CD4-positive, alpha-beta T cell treated with Interleukin-10 for 1 hour (primary cell): ENCODE measurements around the gene DEPP1.

Experiments used
- DNase-seq: peaks from one replicate; pipeline ENCODE4 v3.0.0-alpha.2; 2020

DEPP1 gene

GRCh38 chr10:44993226-44993921, 14.8 kb upstream of the DEPP1 start:
- DNase-seq, result no peak

GRCh38 chr10:44992732-44993225, 14.2 kb upstream of the DEPP1 start:
- no peak for DNase-seq

- DNase-seq, result no peak
Measured at GRCh38 chr10:44992070-44992731, 13.6 kb upstream of the DEPP1 start.

GRCh38 chr10:44991571-44991970, 13.0 kb upstream of the DEPP1 start:
- DNase-seq, result no peak

- DNase-seq, result no peak
Measured at GRCh38 chr10:44990965-44991364, 12.4 kb upstream of the DEPP1 start.

GRCh38 chr10:44990302-44990655, 11.7 kb upstream of the DEPP1 start:
- no peak for DNase-seq

GRCh38 chr10:44989597-44990301, 11.1 kb upstream of the DEPP1 start:
- DNase-seq, result no peak

GRCh38 chr10:44988957-44989585, 10.5 kb upstream of the DEPP1 start:
- DNase-seq, result no peak

GRCh38 chr10:44986670-44987069, 8.1 kb upstream of the DEPP1 start:
- DNase-seq, result no peak

GRCh38 chr10:44986179-44986578, 7.6 kb upstream of the DEPP1 start:
- no peak for DNase-seq

GRCh38 chr10:44985175-44985681, 6.6 kb upstream of the DEPP1 start:
- no peak for DNase-seq

GRCh38 chr10:44984671-44985101, 6.1 kb upstream of the DEPP1 start:
- no peak for DNase-seq

GRCh38 chr10:44983895-44984278, 5.3 kb upstream of the DEPP1 start:
- DNase-seq, result no peak

- no peak for DNase-seq
Measured at GRCh38 chr10:44983066-44983894, 4.7 kb upstream of the DEPP1 start.

- no peak for DNase-seq
Measured at GRCh38 chr10:44982496-44982895, 3.9 kb upstream of the DEPP1 start.

- no peak for DNase-seq
Measured at GRCh38 chr10:44982114-44982460, 3.5 kb upstream of the DEPP1 start.

- DNase-seq, result no peak
Measured at GRCh38 chr10:44981172-44982113, 2.8 kb upstream of the DEPP1 start.

GRCh38 chr10:44980309-44981171, 1.9 kb upstream of the DEPP1 start:
- no peak for DNase-seq

- DNase-seq, result no peak
Measured at GRCh38 chr10:44979281-44980191, 927 bp upstream of the DEPP1 start.
